ENCODE results near the gene MBD3L3. TPM values are rescaled to one million over a fixed set of nuclear protein-coding genes. Genes with fewer than 3 reads are reported as not detected.

MBD3L3 gene
- polyA plus RNA-seq, 2 of the 4 experiments (the other 2 are of a cell fraction) = not detected

GRCh38 chr19:7083076-7083956 is 24.8 kb upstream of the MBD3L3 start:
- POLR2A ChIA-PET = no interaction called here
- WGBS (ENCODE audit: missing lambda C conversion rate) = 90% methylated on average over 15 of the region's 15 CpGs
- CTCF ChIA-PET = no interaction called here

GRCh38 chr19:7078008-7078407 is 19.5 kb upstream of the MBD3L3 start:
- Histone ChIP-seq H3K4me1 (no peaks in the 10 kb centered on the region), H3K4me2 (no peak overlapping the region), H3K9me3 (peaks cover 83% of the 10 kb centered on the region), H3K27ac (no peak overlapping the region), H3K4me3 (no peak overlapping the region)
- FAIRE-seq = no peak
- peak in 1 of 2 experiments; percentile 33 for DNase-seq (ENCODE audit: low read depth in 1 of 2, low spot score in 1 of 2)
- TF ChIP-seq HOXB13 (CRISPR knock-in tag; IDR thresholded peaks at IDR 0.05; ENCODE audit: low read depth) (no peak), FOSL2 (IDR thresholded peaks at IDR 0.05) (no peak), FOSL2 (CRISPR knock-in tag; IDR thresholded peaks at IDR 0.05) (0 out of 2 replicates have a peak, but pooled peaks have one; percentile 22)
- 92% methylated on average over 2 of the region's 2 CpGs for WGBS (ENCODE audit: missing lambda C conversion rate)
- ATAC-seq = no peak
- POLR2A ChIA-PET = no interaction called here
- CTCF ChIA-PET = no interaction called here

More at GRCh38 chr19:7083076-7083956, 24.8 kb upstream of the MBD3L3 start:
- no peak for TF ChIP-seq HOXB13 (CRISPR knock-in tag; IDR thresholded peaks at IDR 0.05; ENCODE audit: low read depth)
- no peak for TF ChIP-seq KDM5A (IDR thresholded peaks at IDR 0.05)
- TF ChIP-seq NFE2L2 (conservative IDR thresholded peaks at IDR 0.05; ENCODE audit: low read length) = no peak
- TF ChIP-seq CHD4 (IDR thresholded peaks at IDR 0.05; ENCODE audit: borderline replicate concordance) = no peak
- no peak for TF ChIP-seq BCL3 (IDR thresholded peaks at IDR 0.05)
- no peak for TF ChIP-seq RARB (CRISPR knock-in tag; IDR thresholded peaks at IDR 0.05)
- no peak for TF ChIP-seq CEBPB (IDR thresholded peaks at IDR 0.05)
- TF ChIP-seq KDM1A (IDR thresholded peaks at IDR 0.05; ENCODE audit: low read depth) = peak; percentile 73; the same call in 1 of the 2 replicates
- no peak for TF ChIP-seq TFCP2L1 (CRISPR knock-in tag; IDR thresholded peaks at IDR 0.05)
- no peak for TF ChIP-seq MAFK (IDR thresholded peaks at IDR 0.05; ENCODE audit: partially characterized antibody)
- no peak for TF ChIP-seq CBX8 (IDR thresholded peaks at IDR 0.05)
- no peak for TF ChIP-seq SMC3 (IDR thresholded peaks at IDR 0.05)
- TF ChIP-seq GATA3 (IDR thresholded peaks at IDR 0.05; ENCODE audit: borderline replicate concordance) = peak; percentile 18; the same call in 1 of the 2 replicates
- peak; percentile 24; the same call in 1 of the 2 replicates for TF ChIP-seq REST (IDR thresholded peaks at IDR 0.05)
- TF ChIP-seq MYC (IDR thresholded peaks at IDR 0.05; ENCODE audit: borderline replicate concordance, low read length) = no peak
- no peak for TF ChIP-seq JUN (IDR thresholded peaks at IDR 0.05)
- TF ChIP-seq ELK1 (IDR thresholded peaks at IDR 0.05; ENCODE audit: low read depth, low read length) = no peak
- TF ChIP-seq HOXB5 (CRISPR knock-in tag; IDR thresholded peaks at IDR 0.05) = no peak
- TF ChIP-seq HOXA7 (CRISPR knock-in tag; IDR thresholded peaks at IDR 0.05) = no peak
- H3K4me3 ChIP-seq = no peak overlapping the region
- DNase-seq (ENCODE audit: low read depth in 1 of 2, low spot score in 1 of 2) = peak in 1 of 2 experiments; percentile 64
- H3K4me2 ChIP-seq = no peak overlapping the region
- no peak for ATAC-seq
- peaks cover 94% of the 10 kb centered on the region for H3K9me3 ChIP-seq
- H3K4me1 ChIP-seq = no peaks in the 10 kb centered on the region
- FAIRE-seq = no peak
- no peak overlapping the region for H3K27ac ChIP-seq

All from A549 (cell line).